Measurements from ENCODE around the gene VSIG10L.

Gene VSIG10L

GRCh38 chr19:51365965-51366388 is 24.0 kb upstream of the VSIG10L start, which contains the start of gene ETFB:
Gene ETFB (minus strand): TSS chr19:51366388. CDS start chr19:51366326, 62 bp downstream.
- H3K4me2 ChIP-seq = peak within 1 kb of the TSS; percentile 100
- peak within 1 kb of the TSS; percentile 83 for H3K4me3 ChIP-seq
- no peaks in the 10 kb centered on the region for H3K36me3 ChIP-seq
- peak within 1 kb of the TSS; percentile 90 for H3K9ac ChIP-seq
- no peaks in the 10 kb centered on the region for H4K20me1 ChIP-seq
- TF ChIP-seq Cebpa-rat (IDR thresholded peaks at IDR 0.05) = no peak
- H3K4me1 ChIP-seq = peaks cover 71% of the 10 kb centered on the region
- H3K27ac ChIP-seq = peak within 1 kb of the TSS; percentile 93
- H3K9me3 ChIP-seq = no peaks in the 10 kb centered on the region
- no peaks in the 10 kb centered on the region for H3K27me3 ChIP-seq

- TF ChIP-seq Cebpa-rat (IDR thresholded peaks at IDR 0.05) = no peak
- Histone ChIP-seq H3K4me3 (peak overlapping the region; percentile 83), H3K36me3 (no peaks in the 10 kb centered on the region), H3K9me3 (no peaks in the 10 kb centered on the region), H3K27ac (peak overlapping the region; percentile 93), H3K27me3 (no peaks in the 10 kb centered on the region), H4K20me1 (no peaks in the 10 kb centered on the region), H3K4me2 (peak overlapping the region; percentile 99), H3K4me1 (peaks cover 65% of the 10 kb centered on the region), H3K9ac (peak overlapping the region; percentile 90)
These were observed 23.4 kb upstream of the VSIG10L start for GRCh38 chr19:51365211-51365964.

GRCh38 chr19:51364200-51365106 is 22.5 kb upstream of the VSIG10L start:
- Histone ChIP-seq H3K4me2 (peak overlapping the region; percentile 99), H3K4me1 (peaks cover 55% of the 10 kb centered on the region), H3K27me3 (no peaks in the 10 kb centered on the region), H4K20me1 (no peaks in the 10 kb centered on the region), H3K9ac (no peak overlapping the region), H3K9me3 (no peaks in the 10 kb centered on the region), H3K27ac (no peak overlapping the region), H3K36me3 (no peaks in the 10 kb centered on the region), H3K4me3 (no peak overlapping the region)
- no peak for TF ChIP-seq Cebpa-rat (IDR thresholded peaks at IDR 0.05)

GRCh38 chr19:51361239-51361638 is 19.3 kb upstream of the VSIG10L start:
- H3K4me3 ChIP-seq = no peak overlapping the region
- H3K36me3 ChIP-seq = 0 out of 2 replicates have a peak, but pooled peaks cover 4% of the 10 kb centered on the region
- peaks cover 45% of the 10 kb centered on the region for H3K4me1 ChIP-seq
- no peaks in the 10 kb centered on the region for H3K27me3 ChIP-seq
- TF ChIP-seq Cebpa-rat (IDR thresholded peaks at IDR 0.05) = no peak
- H3K27ac ChIP-seq = no peak overlapping the region
- no peaks in the 10 kb centered on the region for H3K9me3 ChIP-seq
- no peaks in the 10 kb centered on the region for H4K20me1 ChIP-seq
- H3K4me2 ChIP-seq = no peak overlapping the region
- no peak overlapping the region for H3K9ac ChIP-seq

GRCh38 chr19:51359294-51359693 is 17.4 kb upstream of the VSIG10L start:
- H3K4me1 ChIP-seq = peaks cover 30% of the 10 kb centered on the region
- H4K20me1 ChIP-seq = no peaks in the 10 kb centered on the region
- TF ChIP-seq Cebpa-rat (IDR thresholded peaks at IDR 0.05) = no peak
- no peak overlapping the region for H3K4me2 ChIP-seq
- H3K9ac ChIP-seq = no peak overlapping the region
- no peaks in the 10 kb centered on the region for H3K9me3 ChIP-seq
- no peak overlapping the region for H3K4me3 ChIP-seq
- no peak overlapping the region for H3K27ac ChIP-seq
- no peaks in the 10 kb centered on the region for H3K27me3 ChIP-seq
- 0 out of 2 replicates have a peak, but pooled peaks cover 5% of the 10 kb centered on the region for H3K36me3 ChIP-seq

- Histone ChIP-seq H3K4me2 (no peak overlapping the region), H3K4me3 (no peak overlapping the region), H3K9me3 (no peaks in the 10 kb centered on the region), H3K27me3 (no peaks in the 10 kb centered on the region), H3K4me1 (peaks cover 17% of the 10 kb centered on the region), H3K27ac (no peak overlapping the region), H3K36me3 (peaks cover 11% of the 10 kb centered on the region; the same call in 1 of the 2 replicates), H4K20me1 (no peaks in the 10 kb centered on the region), H3K9ac (no peak overlapping the region)
- TF ChIP-seq Cebpa-rat (IDR thresholded peaks at IDR 0.05) = no peak
These were observed 16.0 kb upstream of the VSIG10L start for GRCh38 chr19:51357952-51358351.

GRCh38 chr19:51356159-51356801 is 14.3 kb upstream of the VSIG10L start:
- Histone ChIP-seq H3K4me1 (peaks cover 4% of the 10 kb centered on the region; the same call in 1 of the 2 replicates), H3K36me3 (peaks cover 27% of the 10 kb centered on the region), H3K4me2 (no peak overlapping the region), H3K27ac (no peak overlapping the region), H3K27me3 (no peaks in the 10 kb centered on the region), H3K9ac (no peak overlapping the region), H4K20me1 (no peaks in the 10 kb centered on the region), H3K9me3 (no peaks in the 10 kb centered on the region), H3K4me3 (no peak overlapping the region)
- no peak for TF ChIP-seq Cebpa-rat (IDR thresholded peaks at IDR 0.05)

GRCh38 chr19:51354742-51355148 is 12.8 kb upstream of the VSIG10L start:
- no peak for TF ChIP-seq Cebpa-rat (IDR thresholded peaks at IDR 0.05)
- no peaks in the 10 kb centered on the region for H4K20me1 ChIP-seq
- H3K27me3 ChIP-seq = no peaks in the 10 kb centered on the region
- 0 out of 2 replicates have a peak, but pooled peaks cover 4% of the 10 kb centered on the region for H3K4me1 ChIP-seq
- H3K4me3 ChIP-seq = no peak overlapping the region
- H3K4me2 ChIP-seq = no peak overlapping the region
- no peak overlapping the region for H3K27ac ChIP-seq
- peak overlapping the region; percentile 8; the same call in 1 of the 2 replicates for H3K9ac ChIP-seq
- H3K36me3 ChIP-seq = peaks cover 41% of the 10 kb centered on the region
- no peaks in the 10 kb centered on the region for H3K9me3 ChIP-seq

GRCh38 chr19:51354103-51354741 is 12.3 kb upstream of the VSIG10L start:
- Histone ChIP-seq H4K20me1 (no peaks in the 10 kb centered on the region), H3K9me3 (no peaks in the 10 kb centered on the region), H3K27me3 (no peaks in the 10 kb centered on the region), H3K4me2 (no peak overlapping the region), H3K9ac (peak overlapping the region; percentile 8; the same call in 1 of the 2 replicates), H3K4me1 (0 out of 2 replicates have a peak, but pooled peaks cover 4% of the 10 kb centered on the region), H3K4me3 (no peak overlapping the region), H3K27ac (no peak overlapping the region), H3K36me3 (peaks cover 45% of the 10 kb centered on the region)
- no peak for TF ChIP-seq Cebpa-rat (IDR thresholded peaks at IDR 0.05)
